Upper lobe of left lung (tissue), 4 donors: ENCODE data around the gene HLA-DQA1.
"Not testable (repeated sequence)": the region's sequence is repeated elsewhere in the genome, so short reads cannot be mapped to it uniquely, and the experiment has no call there.

Experiments used
- POLR2A ChIP-seq, 4 donors: fragments of 450-650 bp; IDR thresholded peaks; one replicate each; pipeline ENCODE4 v1.5.1; 2016 to 2017; ENCODE audit warnings: antibody characterized with exemption in 4 of 4, mild to moderate bottlenecking in 2 of 4
- POLR2AphosphoS5 ChIP-seq, 2 donors: sonication (generic); formaldehyde crosslinking; IDR thresholded peaks; one replicate each; pipeline ENCODE4 v1.5.1; 2017; ENCODE audit warnings: antibody characterized with exemption in 2 of 2
- TF ChIP-seq, protein P1 (sequence below), 6 experiments: fragments of 450-650 bp in 4 of 6; fragments of 200-600 bp in 2 of 6; sonication (generic) in 2 of 6; IDR thresholded peaks; one replicate each; pipeline ENCODE4 v1.5.1; 2016 to 2019; ENCODE audit warnings: antibody characterized with exemption in 6 of 6

DNA sequence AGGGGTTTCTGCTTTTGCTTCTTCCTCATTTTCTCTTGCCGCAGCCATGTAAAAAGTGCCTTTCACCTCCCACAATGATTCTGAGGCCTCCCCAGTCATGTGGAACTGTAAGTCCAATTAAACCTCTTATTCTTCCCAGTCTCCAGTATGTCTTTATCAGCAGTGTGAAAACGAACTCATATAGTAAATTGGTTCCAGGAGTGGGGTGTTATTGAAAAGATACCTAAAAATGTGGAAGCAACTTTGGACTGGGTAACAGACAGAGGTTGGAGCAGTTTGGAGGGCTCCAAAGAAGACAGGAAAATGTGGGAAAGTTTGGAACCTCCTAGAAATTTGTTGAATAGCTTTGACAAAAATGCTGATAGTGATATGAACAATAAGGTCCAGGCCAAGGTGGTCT, 34.7 kb downstream of the HLA-DQA1 start:
- TF ChIP-seq, protein P1, sequence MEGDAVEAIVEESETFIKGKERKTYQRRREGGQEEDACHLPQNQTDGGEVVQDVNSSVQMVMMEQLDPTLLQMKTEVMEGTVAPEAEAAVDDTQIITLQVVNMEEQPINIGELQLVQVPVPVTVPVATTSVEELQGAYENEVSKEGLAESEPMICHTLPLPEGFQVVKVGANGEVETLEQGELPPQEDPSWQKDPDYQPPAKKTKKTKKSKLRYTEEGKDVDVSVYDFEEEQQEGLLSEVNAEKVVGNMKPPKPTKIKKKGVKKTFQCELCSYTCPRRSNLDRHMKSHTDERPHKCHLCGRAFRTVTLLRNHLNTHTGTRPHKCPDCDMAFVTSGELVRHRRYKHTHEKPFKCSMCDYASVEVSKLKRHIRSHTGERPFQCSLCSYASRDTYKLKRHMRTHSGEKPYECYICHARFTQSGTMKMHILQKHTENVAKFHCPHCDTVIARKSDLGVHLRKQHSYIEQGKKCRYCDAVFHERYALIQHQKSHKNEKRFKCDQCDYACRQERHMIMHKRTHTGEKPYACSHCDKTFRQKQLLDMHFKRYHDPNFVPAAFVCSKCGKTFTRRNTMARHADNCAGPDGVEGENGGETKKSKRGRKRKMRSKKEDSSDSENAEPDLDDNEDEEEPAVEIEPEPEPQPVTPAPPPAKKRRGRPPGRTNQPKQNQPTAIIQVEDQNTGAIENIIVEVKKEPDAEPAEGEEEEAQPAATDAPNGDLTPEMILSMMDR (IDR thresholded peaks at IDR 0.05): not testable (repeated sequence)
- not testable (repeated sequence) for TF ChIP-seq POLR2A, POLR2AphosphoS5 (IDR thresholded peaks at IDR 0.05)
